ENCODE measurements around the gene PTPRO.

The PTPRO gene

GRCh38 chr12:15355766-15356165 is 33.5 kb downstream of the PTPRO start:
- DNase-seq = no peak

DNA sequence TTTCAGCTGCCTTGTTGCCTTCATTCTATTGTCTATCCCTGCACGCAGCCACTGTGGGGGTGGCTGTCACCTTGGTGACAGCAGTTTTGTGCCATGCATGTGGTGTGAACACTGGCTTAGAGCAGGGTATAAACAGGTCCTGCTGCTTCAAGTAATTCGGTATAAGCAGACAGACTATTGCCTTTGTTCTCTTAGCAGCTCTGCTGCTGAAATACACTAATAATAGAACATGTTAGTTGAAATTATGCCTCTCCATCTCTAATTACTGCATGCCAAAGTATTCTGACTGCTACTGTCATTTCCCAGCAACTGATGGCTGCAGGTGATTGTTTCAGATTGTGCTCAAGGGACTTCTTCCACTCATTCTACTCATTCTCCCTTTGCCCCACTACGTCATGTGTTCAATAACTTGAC is 34.6 kb downstream of the PTPRO start:
- DNase-seq = no peak

- DNase-seq = no peak
Observed at GRCh38 chr12:15364221-15365160, 42.2 kb downstream of the PTPRO start.

DNA sequence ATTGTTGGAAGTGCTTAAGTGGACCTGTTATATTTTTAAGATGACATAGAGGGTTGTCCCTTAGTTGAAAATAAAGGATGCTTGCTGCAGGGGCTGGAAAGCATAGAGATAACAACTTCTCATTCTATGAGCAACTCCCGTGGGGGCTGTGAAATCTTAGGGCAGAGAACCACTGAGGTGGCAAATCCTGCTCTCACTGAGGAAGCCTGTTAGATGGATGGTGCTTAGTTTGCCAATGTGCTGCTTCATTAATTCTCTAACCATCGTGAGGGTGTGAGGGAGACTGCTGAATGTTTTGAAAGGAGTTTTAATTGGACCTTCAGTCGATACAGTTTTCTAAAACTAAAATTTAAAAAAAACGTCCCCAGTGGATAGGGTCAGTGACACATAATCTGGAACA is 46.5 kb downstream of the PTPRO start:
- no peak for DNase-seq

DNA sequence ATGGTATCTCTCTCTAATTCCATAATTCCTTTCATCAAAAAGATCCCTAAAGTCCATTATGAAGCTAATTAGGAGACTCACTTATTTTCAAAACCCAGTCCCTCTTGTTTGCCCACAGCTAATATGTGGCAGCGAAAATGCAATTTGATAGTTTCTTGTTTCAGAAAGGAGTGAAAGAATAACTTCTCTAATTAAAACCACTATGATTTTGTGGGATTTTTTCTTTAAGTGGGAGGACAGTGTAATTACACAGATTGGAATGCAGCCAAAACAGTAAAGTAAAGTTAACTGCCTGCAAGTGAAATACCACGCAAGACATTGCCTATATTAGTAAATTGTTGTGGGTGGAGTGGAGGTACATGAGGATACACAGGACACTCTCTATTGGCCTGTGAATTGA is 50.0 kb downstream of the PTPRO start:
- no peak for DNase-seq

DNA sequence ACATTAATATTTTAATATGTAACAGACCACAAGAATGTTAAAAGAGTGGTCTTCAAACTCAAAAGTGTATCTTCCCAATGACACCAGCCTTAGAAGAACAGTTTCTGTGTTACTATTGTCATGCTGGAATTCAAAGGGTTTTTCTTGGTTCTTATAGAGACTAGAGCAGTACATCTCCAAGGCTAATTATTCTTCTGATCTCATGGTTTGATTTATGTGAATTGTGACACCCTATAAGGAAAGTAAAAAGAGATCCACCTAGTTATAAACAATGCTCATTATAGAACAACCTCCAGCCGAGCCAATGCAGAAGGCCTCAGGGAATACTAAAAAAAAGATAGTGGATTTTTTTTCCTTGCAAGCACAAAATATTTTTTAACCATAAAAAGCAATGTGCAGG is 65.5 kb downstream of the PTPRO start:
- DNase-seq = no peak

GRCh38 chr12:15389561-15389960 is 67.3 kb downstream of the PTPRO start:
- no peak for DNase-seq

GRCh38 chr12:15393037-15393436 is 70.7 kb downstream of the PTPRO start:
- no peak for DNase-seq

GRCh38 chr12:15393995-15394394 is 71.7 kb downstream of the PTPRO start:
- no peak for DNase-seq

DNA sequence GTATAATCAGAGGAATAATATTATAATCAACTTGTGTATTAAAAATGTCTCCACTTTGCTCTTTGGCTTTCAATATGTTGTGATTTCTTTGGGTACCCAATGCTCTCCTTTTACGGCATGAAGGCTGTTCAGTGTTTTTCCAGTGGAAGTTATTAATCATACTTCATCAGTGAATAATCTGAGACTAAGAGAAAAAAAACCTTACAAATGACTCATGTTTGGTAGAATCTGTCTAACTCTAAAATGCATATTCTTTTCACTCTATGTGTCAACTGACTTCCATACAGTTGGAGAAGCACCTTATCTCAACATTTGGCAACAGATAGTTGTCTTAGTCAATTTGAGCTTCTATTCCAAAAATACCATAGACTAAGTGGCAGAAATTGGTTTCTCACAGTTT is 82.2 kb downstream of the PTPRO start:
- no peak for DNase-seq

GRCh38 chr12:15405606-15406005 is 83.3 kb downstream of the PTPRO start:
- no peak for DNase-seq

GRCh38 chr12:15407025-15407424 is 84.7 kb downstream of the PTPRO start:
- no peak for DNase-seq

DNA sequence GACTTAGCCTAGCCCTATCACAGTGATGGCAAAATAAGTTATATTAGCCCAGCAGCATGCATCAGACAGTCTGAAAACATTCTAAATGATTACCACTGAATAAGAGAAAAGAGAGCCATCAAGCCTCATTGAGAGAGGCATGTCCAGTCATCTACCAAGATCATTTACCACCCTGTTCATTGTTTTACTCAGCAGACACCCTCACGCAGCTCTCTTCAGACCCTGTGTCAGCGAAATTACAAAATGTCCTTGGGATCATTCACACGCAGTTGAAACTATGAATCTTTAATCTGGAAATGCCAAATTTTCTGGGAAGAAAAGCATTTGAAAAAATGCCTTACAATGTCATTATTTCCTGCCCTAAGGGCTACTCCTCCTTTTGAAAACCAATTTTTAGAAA is 89.5 kb downstream of the PTPRO start:
- DNase-seq = no peak

- DNase-seq = no peak
Observed at GRCh38 chr12:15417691-15418090, 95.4 kb downstream of the PTPRO start.

DNA sequence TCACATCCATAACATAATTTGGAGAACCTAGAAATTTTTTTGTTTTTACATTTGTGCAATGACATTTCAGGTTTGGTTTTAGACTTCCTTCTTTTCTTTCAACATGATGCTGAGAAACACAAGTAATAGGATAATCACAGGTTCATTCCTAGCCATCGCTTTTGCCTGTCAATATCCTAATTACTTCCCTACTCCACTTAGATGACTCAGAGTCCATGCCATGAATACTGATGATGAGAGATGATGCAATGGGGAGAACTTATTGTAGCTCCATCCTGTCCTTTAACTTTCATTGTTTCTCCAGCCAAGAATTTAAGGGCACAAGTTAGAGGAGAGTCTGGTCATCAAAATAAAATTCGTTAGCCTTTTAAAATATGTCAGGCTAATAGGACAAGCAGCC is 101.3 kb downstream of the PTPRO start:
- DNase-seq = no peak

- DNase-seq = no peak
Observed at GRCh38 chr12:15427913-15428312, 105.6 kb downstream of the PTPRO start.

GRCh38 chr12:15428632-15429031 is 106.3 kb downstream of the PTPRO start:
- no peak for DNase-seq

DNA sequence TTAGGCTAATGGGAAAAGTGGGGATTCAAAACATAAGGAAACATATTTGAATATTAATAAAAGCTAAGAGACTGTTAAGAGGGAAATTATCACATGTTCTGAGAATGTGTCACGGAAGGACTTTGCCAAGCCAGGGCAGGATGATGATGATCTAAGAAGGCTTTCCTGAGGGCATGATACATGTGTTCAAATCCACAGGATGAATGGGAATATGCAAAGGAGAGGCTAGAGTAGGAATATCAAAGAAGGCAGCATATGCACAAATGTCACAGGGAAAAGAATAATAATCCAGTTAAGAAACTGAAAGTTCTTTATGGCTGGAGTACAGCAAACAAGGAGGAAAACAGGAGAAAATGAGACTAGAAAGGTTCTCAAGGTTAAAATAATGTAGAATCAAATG is 107.0 kb downstream of the PTPRO start:
- no peak for DNase-seq

GRCh38 chr12:15435597-15435996 is 113.3 kb downstream of the PTPRO start:
- no peak for DNase-seq

DNA sequence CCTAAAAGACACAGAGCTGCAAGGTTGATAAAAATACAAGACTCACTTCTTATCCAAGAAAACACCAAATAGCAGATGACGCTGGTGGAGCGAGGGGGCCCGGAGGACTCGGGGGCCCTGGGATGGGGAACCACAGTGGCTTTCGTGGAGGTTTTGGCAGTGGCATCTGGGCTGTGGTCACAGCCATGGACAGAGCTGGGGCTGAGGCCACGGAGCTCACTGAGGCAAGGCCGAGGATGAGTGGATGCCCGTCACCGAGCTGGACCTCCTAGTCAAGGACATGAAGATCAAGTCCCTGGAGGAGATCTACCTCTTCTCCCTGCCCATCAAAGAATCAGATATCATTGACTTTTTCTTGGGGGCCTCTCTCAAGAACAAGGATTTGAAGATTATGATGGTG is 117.2 kb downstream of the PTPRO start:
- no peak for DNase-seq

GRCh38 chr12:15443050-15443449 is 120.7 kb downstream of the PTPRO start:
- no peak for DNase-seq

- DNase-seq = no peak
Observed at GRCh38 chr12:15443611-15444010, 121.3 kb downstream of the PTPRO start.

DNA sequence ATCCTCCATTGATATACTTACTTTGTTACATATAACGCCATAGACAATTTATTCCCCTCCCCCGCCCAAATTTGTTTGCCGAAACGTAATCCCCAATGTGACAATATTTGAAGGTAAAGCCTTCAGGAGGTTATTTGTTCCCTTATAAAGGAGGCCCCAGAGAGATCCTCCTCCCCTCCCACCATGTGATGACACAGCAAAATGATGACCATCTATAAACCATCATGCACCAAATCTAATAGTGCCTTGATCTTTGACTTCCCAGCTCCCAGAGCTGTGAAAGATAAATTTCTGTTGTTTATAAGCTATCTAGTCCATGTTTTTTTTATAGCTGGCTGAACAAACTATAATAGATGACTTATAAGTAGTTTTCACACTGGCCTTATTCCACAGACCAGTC is 122.2 kb downstream of the PTPRO start:
- no peak for DNase-seq

- DNase-seq = no peak
Observed at GRCh38 chr12:15446807-15447206, 124.5 kb downstream of the PTPRO start.

GRCh38 chr12:15453613-15454012 is 131.3 kb downstream of the PTPRO start:
- no peak for DNase-seq
